Caco-2 (cell line): ENCODE data around the gene DISP3. TPM values are rescaled to one million over a fixed set of nuclear protein-coding genes. Genes with fewer than 3 reads are reported as not detected.
"Not testable (repeated sequence)": the region's sequence is repeated elsewhere in the genome, so short reads cannot be mapped to it uniquely, and the experiment has no call there.

Experiments
- BruUV-seq: library from RNA; stranded (reverse); fragments of 400-500 nt; replicated peaks from 2 replicates; lab custom pipeline; 2021; lab: Mats Ljungman, UMichigan
- CTCF ChIA-PET: fragments of 300-600 bp; sonication (Branson Sonifier 250); formaldehyde crosslinking; loops from one replicate; lab custom pipeline; 2022; ENCODE audit warnings: antibody characterized with exemption; lab: Charles Lee
- POLR2A ChIA-PET: fragments of 300-600 bp; sonication (Branson Sonifier 250); formaldehyde crosslinking; loops from one replicate; lab custom pipeline; 2022; ENCODE audit warnings: antibody characterized with exemption; lab: Charles Lee
- DNase-seq, 2 experiments: peaks; one replicate each; pipeline versions ENCODE4 v3.0.0 to v3.0.0-alpha.2; 2020 to 2022
- H3K27me3 ChIP-seq: replicated peaks from 2 replicates; pipeline ENCODE4 v1.6.0; 2011; ENCODE audit warnings: low read length; ENCODE audit not compliant: control insufficient read depth, insufficient read depth
- H3K36me3 ChIP-seq: 2 replicates; pipeline ENCODE4 v1.5.1; 2011; ENCODE audit warnings: low read length; ENCODE audit not compliant: control insufficient read depth, insufficient read depth
- H3K4me1 ChIP-seq: fragments of 250-450 bp; sonication (Bioruptor Pico); 2 replicates; pipeline ENCODE4 v1.5.1; 2020; ENCODE audit warnings: mild to moderate bottlenecking
- H3K4me3 ChIP-seq: 2 replicates; pipeline ENCODE4 v1.5.1; 2011; ENCODE audit warnings: low read depth, mild to moderate bottlenecking, control low read depth, low read length
- H3K9me3 ChIP-seq: fragments of 250-450 bp; sonication (Bioruptor Pico); 2 replicates; pipeline ENCODE4 v1.5.1; 2020; ENCODE audit warnings: mild to moderate bottlenecking, moderate library complexity
- H3K27ac Mint-ChIP-seq: one replicate; pipeline ENCODE4 v1.8.0; 2022; ENCODE audit warnings: mixed read lengths; ENCODE audit not compliant: unreplicated experiment
- H3K27me3 Mint-ChIP-seq: one replicate; pipeline ENCODE4 v1.8.0; 2022; ENCODE audit warnings: mixed read lengths; ENCODE audit not compliant: insufficient read depth, unreplicated experiment
- H3K36me3 Mint-ChIP-seq: one replicate; pipeline ENCODE4 v1.8.0; 2022; ENCODE audit warnings: mild to moderate bottlenecking, mixed read lengths; ENCODE audit not compliant: insufficient read depth, unreplicated experiment
- H3K4me1 Mint-ChIP-seq: one replicate; pipeline ENCODE4 v1.8.0; 2022; ENCODE audit warnings: low read depth, mixed read lengths; ENCODE audit not compliant: unreplicated experiment
- H3K4me3 Mint-ChIP-seq: one replicate; pipeline ENCODE4 v1.8.0; 2022; ENCODE audit warnings: mild to moderate bottlenecking, moderate library complexity, mixed read lengths; ENCODE audit not compliant: unreplicated experiment
- H3K9me3 Mint-ChIP-seq: one replicate; pipeline ENCODE4 v1.8.0; 2022; ENCODE audit warnings: mixed read lengths; ENCODE audit not compliant: unreplicated experiment
- intact Hi-C: fragments of 100-400 bp; cut with micrococcal nuclease; formaldehyde crosslinking; loops from one replicate; pipeline ENCODE4 v1.10.0; 2022; ENCODE audit not compliant: unreplicated experiment
- total RNA-seq: library from RNA; stranded (reverse); gene quantifications from 2 replicates; pipeline ENCODE4 v1.2.3, GENCODE V29; 2022
- TF ChIP-seq, protein P1 (sequence below), 2 experiments: fragments of 200-600 bp in 1 of 2; IDR thresholded peaks; 1 replicate in 1 of 2; 2 replicates in 1 of 2; pipeline versions ENCODE4 v1.5.1 to v1.8.0; 2011 to 2022; ENCODE audit warnings: antibody characterized with exemption in 1 of 2, control low read depth in 1 of 2, inconsistent platforms in 1 of 2, low read depth in 1 of 2, low read length in 1 of 2, mild to moderate bottlenecking in 1 of 2, moderate library complexity in 1 of 2; ENCODE audit not compliant: insufficient read depth in 1 of 2, severe bottlenecking in 1 of 2, unreplicated experiment in 1 of 2

The DISP3 gene
- total RNA-seq, 1 experiment from 2014 or later: 1.1 TPM

GRCh38 chr1:11576109-11576875, 97.3 kb downstream of the DISP3 start:
- Mint-ChIP-seq H3K27ac (no peak overlapping the region), H3K4me3 (no peak overlapping the region), H3K4me1 (no peaks in the 10 kb centered on the region), H3K36me3 (no peaks in the 10 kb centered on the region), H3K9me3 (no peaks in the 10 kb centered on the region), H3K27me3 (peaks cover 21% of the 10 kb centered on the region)
- Histone ChIP-seq H3K27me3 (no peaks in the 10 kb centered on the region; the same call in 1 of the 2 replicates), H3K4me3 (no peak overlapping the region), H3K4me1 (no peaks in the 10 kb centered on the region), H3K9me3 (no peaks in the 10 kb centered on the region), H3K36me3 (no peaks in the 10 kb centered on the region)
- BruUV-seq: no TSS peak
- intact Hi-C loops: loop anchor here (10.0 kb wide), 1 partner anchor 69 kb away; no protein-coding TSS in a partner anchor
- ChIA-PET POLR2A (no interaction called here), CTCF (no interaction called here)
- DNase-seq: no peak
- TF ChIP-seq, protein P1, sequence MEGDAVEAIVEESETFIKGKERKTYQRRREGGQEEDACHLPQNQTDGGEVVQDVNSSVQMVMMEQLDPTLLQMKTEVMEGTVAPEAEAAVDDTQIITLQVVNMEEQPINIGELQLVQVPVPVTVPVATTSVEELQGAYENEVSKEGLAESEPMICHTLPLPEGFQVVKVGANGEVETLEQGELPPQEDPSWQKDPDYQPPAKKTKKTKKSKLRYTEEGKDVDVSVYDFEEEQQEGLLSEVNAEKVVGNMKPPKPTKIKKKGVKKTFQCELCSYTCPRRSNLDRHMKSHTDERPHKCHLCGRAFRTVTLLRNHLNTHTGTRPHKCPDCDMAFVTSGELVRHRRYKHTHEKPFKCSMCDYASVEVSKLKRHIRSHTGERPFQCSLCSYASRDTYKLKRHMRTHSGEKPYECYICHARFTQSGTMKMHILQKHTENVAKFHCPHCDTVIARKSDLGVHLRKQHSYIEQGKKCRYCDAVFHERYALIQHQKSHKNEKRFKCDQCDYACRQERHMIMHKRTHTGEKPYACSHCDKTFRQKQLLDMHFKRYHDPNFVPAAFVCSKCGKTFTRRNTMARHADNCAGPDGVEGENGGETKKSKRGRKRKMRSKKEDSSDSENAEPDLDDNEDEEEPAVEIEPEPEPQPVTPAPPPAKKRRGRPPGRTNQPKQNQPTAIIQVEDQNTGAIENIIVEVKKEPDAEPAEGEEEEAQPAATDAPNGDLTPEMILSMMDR (IDR thresholded peaks at IDR 0.05; ENCODE audit: insufficient read depth in 1 of 2, low read depth in 1 of 2, low read length in 1 of 2, severe bottlenecking in 1 of 2, unreplicated experiment in 1 of 2): no peak

GRCh38 chr1:11578004-11578403, 99.0 kb downstream of the DISP3 start:
- Histone ChIP-seq H3K4me3 (no peak overlapping the region), H3K4me1 (no peaks in the 10 kb centered on the region), H3K27me3 (no peaks in the 10 kb centered on the region; the same call in 1 of the 2 replicates), H3K9me3 (no peaks in the 10 kb centered on the region), H3K36me3 (no peaks in the 10 kb centered on the region)
- Mint-ChIP-seq H3K27ac (no peak overlapping the region), H3K27me3 (peaks cover 15% of the 10 kb centered on the region), H3K9me3 (no peaks in the 10 kb centered on the region), H3K4me3 (no peak overlapping the region), H3K36me3 (no peaks in the 10 kb centered on the region), H3K4me1 (no peaks in the 10 kb centered on the region)
- TF ChIP-seq, protein P1 (IDR thresholded peaks at IDR 0.05; ENCODE audit: insufficient read depth in 1 of 2, low read depth in 1 of 2, low read length in 1 of 2, severe bottlenecking in 1 of 2, unreplicated experiment in 1 of 2): no peak
- ChIA-PET POLR2A (no interaction called here), CTCF (no interaction called here)
- BruUV-seq: no TSS peak
- intact Hi-C loops: loop anchor here (10.0 kb wide), 1 partner anchor 67 kb away; no protein-coding TSS in a partner anchor
- no peak for DNase-seq

- peaks cover 18% of the 10 kb centered on the region for H3K27me3 Mint-ChIP-seq
- H3K4me3 ChIP-seq: no peak overlapping the region
- CTCF ChIA-PET: no interaction called here
- H3K9me3 ChIP-seq: no peaks in the 10 kb centered on the region
- no peak for DNase-seq
- TF ChIP-seq, protein P1 (IDR thresholded peaks at IDR 0.05; ENCODE audit: insufficient read depth in 1 of 2, low read depth in 1 of 2, low read length in 1 of 2, severe bottlenecking in 1 of 2, unreplicated experiment in 1 of 2): no peak
- BruUV-seq: no TSS peak
- no peaks in the 10 kb centered on the region for H3K36me3 ChIP-seq
- H3K4me1 ChIP-seq: no peaks in the 10 kb centered on the region
- H3K27me3 ChIP-seq: no peaks in the 10 kb centered on the region; the same call in 1 of the 2 replicates
- H3K4me1 Mint-ChIP-seq: no peaks in the 10 kb centered on the region
- H3K9me3 Mint-ChIP-seq: no peaks in the 10 kb centered on the region
- intact Hi-C loops: loop anchor here (10.0 kb wide), 1 partner anchor 65 kb away; no protein-coding TSS in a partner anchor
- H3K4me3 Mint-ChIP-seq: no peak overlapping the region
- POLR2A ChIA-PET: no interaction called here
- H3K36me3 Mint-ChIP-seq: no peaks in the 10 kb centered on the region
- no peak overlapping the region for H3K27ac Mint-ChIP-seq
Measured at GRCh38 chr1:11579506-11579905, 100.6 kb downstream of the DISP3 start.

DNA sequence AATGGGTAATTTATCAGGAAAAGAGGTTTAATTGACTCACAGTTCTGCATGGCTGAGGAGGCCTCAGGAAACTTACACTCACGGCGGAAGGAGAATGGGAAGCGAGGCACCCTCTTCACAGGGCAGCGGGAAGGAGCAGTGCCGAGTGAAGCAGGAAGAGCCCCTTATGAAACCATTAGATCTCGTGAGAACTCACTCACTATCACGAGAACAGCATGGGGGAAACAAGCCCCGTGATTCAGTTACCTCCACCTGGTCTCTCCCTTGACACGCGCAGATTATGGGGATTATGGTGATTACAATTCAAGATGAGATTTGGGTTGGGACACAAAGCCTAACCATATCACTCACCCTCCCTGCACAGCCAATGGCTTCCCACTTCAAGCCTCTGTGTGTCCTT, 101.1 kb downstream of the DISP3 start:
- intact Hi-C loops, H3K4me1 Mint-ChIP-seq, CTCF ChIA-PET, H3K9me3 ChIP-seq, H3K27me3 ChIP-seq, POLR2A ChIA-PET, H3K4me3 ChIP-seq, DNase-seq, H3K9me3 Mint-ChIP-seq, H3K27ac Mint-ChIP-seq, H3K36me3 Mint-ChIP-seq, BruUV-seq, H3K4me3 Mint-ChIP-seq, H3K4me1 ChIP-seq, H3K36me3 ChIP-seq: not testable (repeated sequence)
- peaks cover 18% of the 10 kb centered on the region for H3K27me3 Mint-ChIP-seq
